ENCODE measurements around the gene SLC35A5. TPM values are rescaled to one million over a fixed set of nuclear protein-coding genes. Genes with fewer than 3 reads are reported as not detected.
"Not testable (repeated sequence)": the region's sequence is repeated elsewhere in the genome, so short reads cannot be mapped to it uniquely, and the experiment has no call there.

SLC35A5 gene, protein sequence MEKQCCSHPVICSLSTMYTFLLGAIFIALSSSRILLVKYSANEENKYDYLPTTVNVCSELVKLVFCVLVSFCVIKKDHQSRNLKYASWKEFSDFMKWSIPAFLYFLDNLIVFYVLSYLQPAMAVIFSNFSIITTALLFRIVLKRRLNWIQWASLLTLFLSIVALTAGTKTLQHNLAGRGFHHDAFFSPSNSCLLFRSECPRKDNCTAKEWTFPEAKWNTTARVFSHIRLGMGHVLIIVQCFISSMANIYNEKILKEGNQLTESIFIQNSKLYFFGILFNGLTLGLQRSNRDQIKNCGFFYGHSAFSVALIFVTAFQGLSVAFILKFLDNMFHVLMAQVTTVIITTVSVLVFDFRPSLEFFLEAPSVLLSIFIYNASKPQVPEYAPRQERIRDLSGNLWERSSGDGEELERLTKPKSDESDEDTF
- total RNA-seq (10 to 100 TPM; 12.7 to 28.8 (median 20.2) TPM), polyA plus RNA-seq (10 to 100 TPM in 1 of 2 donors, 1 to 10 TPM in 1; 4.2 to 14.3 TPM)
- long read RNA-seq, donor 1, full-length matches to known transcripts: 15 of 17 reads
- long read RNA-seq, donor 1, partial matches to known transcripts: 1 of 17 reads
- long read RNA-seq, donor 1, other reads (novel, unspliced or antisense): 1 of 17 reads
- long read RNA-seq, donor 2, full-length matches to known transcripts: 36 of 42 reads
- long read RNA-seq, donor 2, partial matches to known transcripts: 1 of 42 reads
- long read RNA-seq, donor 2, other reads (novel, unspliced or antisense): 5 of 42 reads
- long read RNA-seq, donor 3, full-length matches to known transcripts: 18 of 20 reads
- long read RNA-seq, donor 3, partial matches to known transcripts: 1 of 20 reads
- long read RNA-seq, donor 3, other reads (novel, unspliced or antisense): 1 of 20 reads

DNA sequence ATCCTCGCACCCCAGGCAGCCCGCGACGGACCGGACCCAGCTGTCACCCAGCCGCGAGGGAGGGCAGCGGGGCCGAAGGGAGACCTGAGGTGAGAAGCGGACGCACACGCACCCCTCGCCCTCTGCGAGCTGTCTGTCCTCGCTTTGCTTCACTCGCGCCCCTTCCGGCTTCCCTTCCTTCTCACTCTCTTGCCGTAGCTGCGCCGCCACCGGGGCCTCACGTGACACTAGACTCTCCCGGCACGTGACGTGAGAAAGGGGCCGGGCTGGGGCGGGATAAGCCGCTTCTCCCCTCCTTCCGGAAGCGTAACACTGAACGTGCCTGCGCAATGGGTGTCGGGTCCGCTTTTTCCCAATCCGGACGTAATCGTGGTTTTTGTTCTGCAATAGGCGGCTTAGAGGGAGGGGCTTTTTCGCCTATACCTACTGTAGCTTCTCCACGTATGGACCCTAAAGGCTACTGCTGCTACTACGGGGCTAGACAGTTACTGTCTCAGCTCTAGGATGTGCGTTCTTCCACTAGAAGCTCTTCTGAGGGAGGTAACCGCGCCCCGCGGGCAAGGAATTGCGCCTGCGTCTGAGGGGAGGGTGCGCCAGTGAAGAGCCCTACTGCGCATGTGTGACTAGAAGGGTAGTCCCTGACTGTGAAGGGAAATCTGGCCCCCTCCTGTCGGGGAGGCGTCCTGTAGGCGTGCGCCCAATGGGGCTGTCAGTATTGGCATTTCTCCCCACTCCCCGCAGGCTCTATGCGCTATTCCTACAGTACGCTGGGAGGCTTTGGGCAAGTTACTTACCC lies at the start of gene SLC35A5, which contains the start of gene ATG3:
Gene SLC35A5, plus strand, starts transcription at position 312 of the 796 bp plus-strand sequence. CDS start 1,359 bp downstream, outside the sequence.
Gene ATG3, minus strand, starts transcription at position 229 of the 796 bp plus-strand sequence. CDS start 434 bp downstream, outside the sequence.
- ATAC-seq: peak; percentile 97 to 98 (median 97)
- Histone ChIP-seq H3K27me3 (no peaks in the 10 kb centered on the region), H3K36me3 (peaks cover 0 to 34% (median 18%) of the 10 kb centered on the region in 9 donors), H3K4me3 (peak within 1 kb of the TSS; percentile 68 to 95 (median 84)), H3K9me3 (no peaks in the 10 kb centered on the region), H3K4me1 (peaks cover 3 to 51% (median 30%) of the 10 kb centered on the region in 12 donors), H3K27ac (peak within 1 kb of the TSS; percentile 86 to 100 (median 96))
- TF ChIP-seq POLR2A (IDR thresholded peaks at IDR 0.05): peak in 1 of 2 donors; percentile 65
- TF ChIP-seq, protein P1, sequence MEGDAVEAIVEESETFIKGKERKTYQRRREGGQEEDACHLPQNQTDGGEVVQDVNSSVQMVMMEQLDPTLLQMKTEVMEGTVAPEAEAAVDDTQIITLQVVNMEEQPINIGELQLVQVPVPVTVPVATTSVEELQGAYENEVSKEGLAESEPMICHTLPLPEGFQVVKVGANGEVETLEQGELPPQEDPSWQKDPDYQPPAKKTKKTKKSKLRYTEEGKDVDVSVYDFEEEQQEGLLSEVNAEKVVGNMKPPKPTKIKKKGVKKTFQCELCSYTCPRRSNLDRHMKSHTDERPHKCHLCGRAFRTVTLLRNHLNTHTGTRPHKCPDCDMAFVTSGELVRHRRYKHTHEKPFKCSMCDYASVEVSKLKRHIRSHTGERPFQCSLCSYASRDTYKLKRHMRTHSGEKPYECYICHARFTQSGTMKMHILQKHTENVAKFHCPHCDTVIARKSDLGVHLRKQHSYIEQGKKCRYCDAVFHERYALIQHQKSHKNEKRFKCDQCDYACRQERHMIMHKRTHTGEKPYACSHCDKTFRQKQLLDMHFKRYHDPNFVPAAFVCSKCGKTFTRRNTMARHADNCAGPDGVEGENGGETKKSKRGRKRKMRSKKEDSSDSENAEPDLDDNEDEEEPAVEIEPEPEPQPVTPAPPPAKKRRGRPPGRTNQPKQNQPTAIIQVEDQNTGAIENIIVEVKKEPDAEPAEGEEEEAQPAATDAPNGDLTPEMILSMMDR (IDR thresholded peaks at IDR 0.05): peak in 3 of 12 donors; percentile 12 to 20 (median 13)
- WGBS, 4 donors: 0% methylated on average over 43 to 58 of the region's 58 CpGs
- intact Hi-C loops (cut with DNase I): loop anchor here in 2 of 10 donors (10.0 kb wide), 2 partner anchors 433 to 453 kb away; partner anchors contain the start of gene GTPBP8 (in 1 of the 2)
- peak; percentile 98 to 99 (median 99) for DNase-seq

DNA sequence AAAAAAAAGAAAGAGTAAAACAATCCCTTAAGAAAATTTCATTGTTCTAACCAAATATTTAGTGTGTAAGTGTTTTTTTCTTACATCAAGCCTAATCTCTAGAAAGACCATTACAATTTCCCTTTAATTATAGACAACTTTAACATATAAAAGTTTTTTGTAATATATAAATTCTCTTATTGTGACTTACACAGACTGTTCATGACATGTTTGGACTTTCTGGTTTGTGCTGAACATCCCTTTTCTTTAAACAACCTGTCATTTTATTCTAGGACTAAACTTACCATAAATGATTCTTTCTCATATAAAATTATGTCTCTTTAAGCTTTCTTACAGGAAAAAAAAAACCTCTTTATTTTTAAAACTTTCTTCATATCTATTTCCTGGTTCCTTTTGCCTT lies 49.5 kb upstream of the SLC35A5 start:
- no peaks in the 10 kb centered on the region for H3K27me3 ChIP-seq
- H3K27ac ChIP-seq: no peak overlapping the region
- peaks cover 0 to 19% (median 3%) of the 10 kb centered on the region in 12 donors for H3K4me1 ChIP-seq
- H3K36me3 ChIP-seq: no peaks in the 10 kb centered on the region
- TF ChIP-seq, protein P1 (IDR thresholded peaks at IDR 0.05): no peak
- no peak for TF ChIP-seq POLR2A (IDR thresholded peaks at IDR 0.05)
- intact Hi-C loops (cut with DNase I): loop anchor here in 3 of 10 donors (10.0 kb wide), 3 partner anchors 118 to 378 kb away; partner anchors contain the start of gene GCSAM (in 1 of the 3)
- ATAC-seq (no peak), DNase-seq (no peak)
- peaks cover 0 to 11% (median 2%) of the 10 kb centered on the region in 12 donors for H3K9me3 ChIP-seq
- no peak overlapping the region for H3K4me3 ChIP-seq

DNA sequence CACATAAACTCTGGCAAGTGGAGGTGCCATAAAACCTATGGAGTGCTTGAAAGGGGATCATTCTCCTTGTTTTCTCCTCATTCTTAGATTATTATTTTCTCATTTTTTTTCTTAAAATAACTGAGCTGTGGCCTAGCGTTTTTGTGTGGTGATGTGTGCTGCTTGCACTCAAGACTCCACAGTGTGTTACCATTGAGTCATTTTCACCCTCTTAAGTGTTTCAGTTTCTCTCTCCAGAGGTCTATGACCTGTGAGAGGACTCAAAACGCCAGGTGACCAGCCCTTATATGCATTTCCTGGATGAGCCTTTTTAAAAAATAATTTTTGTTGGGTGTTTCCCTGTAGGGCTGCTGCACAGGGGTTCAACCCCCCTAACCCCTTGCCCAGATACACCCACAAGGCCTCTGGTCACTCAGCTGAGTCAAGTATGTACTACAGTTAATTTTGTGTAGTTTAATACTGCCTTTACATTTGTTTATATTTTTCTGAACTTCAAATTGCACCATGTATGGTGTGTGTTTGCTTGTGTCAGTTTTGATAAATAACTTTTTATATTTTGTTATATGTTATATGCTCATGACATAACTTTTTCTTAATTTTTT lies 47.2 kb upstream of the SLC35A5 start:
- Histone ChIP-seq H3K27ac (no peak overlapping the region), H3K4me3 (no peak overlapping the region), H3K36me3 (no peaks in the 10 kb centered on the region), H3K27me3 (no peaks in the 10 kb centered on the region), H3K4me1 (peaks cover 0 to 8% (median 0%) of the 10 kb centered on the region in 12 donors), H3K9me3 (peaks cover 0 to 11% (median 2%) of the 10 kb centered on the region in 12 donors)
- intact Hi-C loops (cut with DNase I): loop anchor here in 7 of 10 donors (5.0 to 10.0 kb wide), 7 partner anchors 120 to 402 kb away; partner anchors contain the start of genes SLC9C1 (in 2 of the 7) and GCSAM (in 1 of the 7)
- ATAC-seq: no peak
- no peak for DNase-seq
- 51 to 71% (median 61%) methylated on average over 2 of the region's 2 CpGs for WGBS, 4 donors
- TF ChIP-seq POLR2A (IDR thresholded peaks at IDR 0.05): no peak
- TF ChIP-seq, protein P1 (IDR thresholded peaks at IDR 0.05): no peak

DNA sequence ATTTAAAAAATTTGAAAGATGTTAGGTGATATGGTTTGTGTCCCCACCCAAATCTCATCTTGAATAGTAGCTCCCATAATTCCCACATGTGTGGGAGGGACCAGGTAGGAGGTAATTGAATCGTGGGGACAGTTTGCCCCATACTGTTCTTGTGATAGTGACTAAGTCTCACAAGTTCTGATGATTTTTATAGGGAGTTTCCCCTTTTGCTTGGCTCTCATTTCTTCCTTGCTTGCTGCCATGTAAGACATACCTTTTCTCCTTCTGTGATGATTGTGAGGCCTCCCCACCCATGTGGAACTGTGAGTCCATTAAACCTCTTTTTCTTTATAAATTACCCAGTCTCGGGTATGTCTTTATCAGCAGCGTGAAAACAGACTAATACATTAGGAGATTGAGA lies 42.9 kb upstream of the SLC35A5 start:
- 56 to 61% (median 59%) methylated on average over 3 of the region's 3 CpGs for WGBS, 4 donors
- not testable (repeated sequence) for H3K4me3 ChIP-seq, DNase-seq, H3K27me3 ChIP-seq, ATAC-seq, H3K9me3 ChIP-seq, H3K27ac ChIP-seq, H3K4me1 ChIP-seq, H3K36me3 ChIP-seq
- intact Hi-C loops (cut with DNase I): loop anchor here in 9 of 10 donors (1.0 to 10.0 kb wide), 12 partner anchors 124 to 407 kb away; partner anchors contain the start of genes SLC9C1 (in 2 of the 9) and GCSAM (in 1 of the 9)
